Suprapubic skin (tissue), 4 donors: ENCODE measurements around the gene CACNA2D3.

Experiments
- POLR2A ChIP-seq, 2 donors: fragments of 450-650 bp; IDR thresholded peaks; one replicate each; pipeline ENCODE4 v1.6.1; 2017; ENCODE audit warnings: antibody characterized with exemption in 2 of 2, mild to moderate bottlenecking in 2 of 2, moderate library complexity in 2 of 2
- POLR2AphosphoS5 ChIP-seq, 3 donors: sonication (generic); formaldehyde crosslinking; IDR thresholded peaks; one replicate each; pipeline ENCODE4 v1.6.1; 2017; ENCODE audit warnings: antibody characterized with exemption in 3 of 3
- TF ChIP-seq, protein P1 (sequence below), 2 donors: fragments of 200-600 bp in 1 of 2; fragments of 450-650 bp in 1 of 2; sonication (generic) in 1 of 2; IDR thresholded peaks; one replicate each; pipeline ENCODE4 v1.5.1; 2016 to 2019; ENCODE audit warnings: antibody characterized with exemption in 2 of 2, mild to moderate bottlenecking in 1 of 2, moderate library complexity in 1 of 2

DNA sequence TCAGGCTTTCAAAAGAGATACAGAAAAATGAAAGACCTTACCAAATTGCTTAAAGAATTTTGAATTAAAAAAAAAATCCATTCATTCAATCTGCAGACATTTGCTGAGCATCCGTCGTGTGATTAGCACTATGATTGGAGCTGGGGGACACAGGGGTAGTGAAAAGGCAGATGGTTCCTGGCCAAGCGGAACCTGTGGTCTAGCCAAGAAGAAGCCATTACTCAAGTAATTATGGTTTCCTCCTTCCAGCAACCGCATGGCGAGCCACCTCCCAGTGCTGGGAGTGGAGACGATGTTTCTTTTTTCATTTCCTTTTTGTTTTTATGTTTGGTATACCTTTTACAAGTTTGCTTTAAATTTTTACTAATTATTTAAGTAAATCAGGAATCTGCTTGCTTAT, 140.2 kb downstream of the CACNA2D3 start:
- no peak for TF ChIP-seq POLR2A (IDR thresholded peaks at IDR 0.05)
- no peak for TF ChIP-seq POLR2AphosphoS5 (IDR thresholded peaks at IDR 0.05)
- TF ChIP-seq, protein P1, sequence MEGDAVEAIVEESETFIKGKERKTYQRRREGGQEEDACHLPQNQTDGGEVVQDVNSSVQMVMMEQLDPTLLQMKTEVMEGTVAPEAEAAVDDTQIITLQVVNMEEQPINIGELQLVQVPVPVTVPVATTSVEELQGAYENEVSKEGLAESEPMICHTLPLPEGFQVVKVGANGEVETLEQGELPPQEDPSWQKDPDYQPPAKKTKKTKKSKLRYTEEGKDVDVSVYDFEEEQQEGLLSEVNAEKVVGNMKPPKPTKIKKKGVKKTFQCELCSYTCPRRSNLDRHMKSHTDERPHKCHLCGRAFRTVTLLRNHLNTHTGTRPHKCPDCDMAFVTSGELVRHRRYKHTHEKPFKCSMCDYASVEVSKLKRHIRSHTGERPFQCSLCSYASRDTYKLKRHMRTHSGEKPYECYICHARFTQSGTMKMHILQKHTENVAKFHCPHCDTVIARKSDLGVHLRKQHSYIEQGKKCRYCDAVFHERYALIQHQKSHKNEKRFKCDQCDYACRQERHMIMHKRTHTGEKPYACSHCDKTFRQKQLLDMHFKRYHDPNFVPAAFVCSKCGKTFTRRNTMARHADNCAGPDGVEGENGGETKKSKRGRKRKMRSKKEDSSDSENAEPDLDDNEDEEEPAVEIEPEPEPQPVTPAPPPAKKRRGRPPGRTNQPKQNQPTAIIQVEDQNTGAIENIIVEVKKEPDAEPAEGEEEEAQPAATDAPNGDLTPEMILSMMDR (IDR thresholded peaks at IDR 0.05): no peak
